Measurements from ENCODE around the gene SP1. TPM values are rescaled to one million over a fixed set of nuclear protein-coding genes. Genes with fewer than 3 reads are reported as not detected.
A peak's percentile ranks its signal among the peaks of the same experiment; 100 is the strongest.

SP1 gene
- total and polyA plus RNA-seq, 2 donors from 2014 or later: 15.1 to 126 TPM

DNA sequence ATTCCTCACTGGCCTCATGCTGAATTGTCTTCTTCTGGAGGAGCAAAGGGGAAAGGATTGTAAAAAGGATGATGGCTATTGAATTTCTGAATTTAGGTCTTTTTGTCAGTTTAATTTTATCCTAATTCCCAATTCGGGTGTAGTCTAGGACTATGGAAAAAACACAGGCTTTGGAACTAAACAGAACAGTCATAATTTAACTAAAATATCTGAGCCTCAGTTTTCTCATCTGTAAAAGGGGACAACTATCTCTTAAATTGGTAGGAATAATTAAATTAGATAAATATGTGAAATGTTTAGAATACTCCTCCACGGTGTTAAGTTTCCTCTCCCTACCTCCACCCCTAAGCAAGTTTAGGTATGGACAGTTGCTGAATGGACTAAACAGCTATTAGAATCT, 3.2 kb upstream of the SP1 start:
- FAIRE-seq: no peak
- H3K27me3 ChIP-seq (ENCODE audit: control insufficient read depth, insufficient read depth, low read length): no peaks in the 10 kb centered on the region
- TF ChIP-seq CTCF (IDR thresholded peaks at IDR 0.05; ENCODE audit: borderline replicate concordance, extremely low read depth, insufficient read depth): no peak
- H3K36me3 ChIP-seq (ENCODE audit: control insufficient read depth in 2 of 3, insufficient read depth in 3 of 3, low read length in 3 of 3): no peaks in the 10 kb centered on the region
- no peak overlapping the region for H3K9ac ChIP-seq (ENCODE audit: low read length in 3 of 3)
- H3K4me3 ChIP-seq (ENCODE audit: low read length in 3 of 3): no peak overlapping the region
- H3K9me3 ChIP-seq (ENCODE audit: control insufficient read depth in 2 of 3, insufficient read depth in 1 of 3, low read length in 3 of 3): no peaks in the 10 kb centered on the region
- H3K4me1 ChIP-seq (ENCODE audit: control insufficient read depth in 2 of 3, insufficient read depth in 2 of 3, low read depth in 1 of 3, low read length in 3 of 3): peaks cover 5 to 19% (median 17%) of the 10 kb centered on the region in 3 donors
- no peak overlapping the region for H3K27ac ChIP-seq (ENCODE audit: low read depth in 2 of 2, low read length in 2 of 2)
- DNase-seq: no peak
- intact Hi-C loops (cut with DNase I): no loop called here

GRCh38 chr12:53378222-53378621, 1.8 kb upstream of the SP1 start:
- no peak for TF ChIP-seq CTCF (IDR thresholded peaks at IDR 0.05; ENCODE audit: borderline replicate concordance, extremely low read depth, insufficient read depth)
- intact Hi-C loops (cut with DNase I): no loop called here
- Histone ChIP-seq H3K9me3 (ENCODE audit: control insufficient read depth in 2 of 3, insufficient read depth in 1 of 3, low read length in 3 of 3) (no peaks in the 10 kb centered on the region), H3K27ac (ENCODE audit: low read depth in 2 of 2, low read length in 2 of 2) (peak overlapping the region; percentile 96 to 98), H3K9ac (ENCODE audit: low read length in 3 of 3) (peak overlapping the region in 2 of 3 donors; percentile 56 to 96), H3K27me3 (ENCODE audit: control insufficient read depth, insufficient read depth, low read length) (no peaks in the 10 kb centered on the region), H3K36me3 (ENCODE audit: control insufficient read depth in 2 of 3, insufficient read depth in 3 of 3, low read length in 3 of 3) (peaks cover 7 to 12% (median 10%) of the 10 kb centered on the region in 3 donors), H3K4me1 (ENCODE audit: control insufficient read depth in 2 of 3, insufficient read depth in 2 of 3, low read depth in 1 of 3, low read length in 3 of 3) (peaks cover 0 to 26% (median 26%) of the 10 kb centered on the region in 3 donors), H3K4me3 (ENCODE audit: low read length in 3 of 3) (no peak overlapping the region)
- DNase-seq (peak in 1 of 5 donors; percentile 47), FAIRE-seq (no peak)

DNA sequence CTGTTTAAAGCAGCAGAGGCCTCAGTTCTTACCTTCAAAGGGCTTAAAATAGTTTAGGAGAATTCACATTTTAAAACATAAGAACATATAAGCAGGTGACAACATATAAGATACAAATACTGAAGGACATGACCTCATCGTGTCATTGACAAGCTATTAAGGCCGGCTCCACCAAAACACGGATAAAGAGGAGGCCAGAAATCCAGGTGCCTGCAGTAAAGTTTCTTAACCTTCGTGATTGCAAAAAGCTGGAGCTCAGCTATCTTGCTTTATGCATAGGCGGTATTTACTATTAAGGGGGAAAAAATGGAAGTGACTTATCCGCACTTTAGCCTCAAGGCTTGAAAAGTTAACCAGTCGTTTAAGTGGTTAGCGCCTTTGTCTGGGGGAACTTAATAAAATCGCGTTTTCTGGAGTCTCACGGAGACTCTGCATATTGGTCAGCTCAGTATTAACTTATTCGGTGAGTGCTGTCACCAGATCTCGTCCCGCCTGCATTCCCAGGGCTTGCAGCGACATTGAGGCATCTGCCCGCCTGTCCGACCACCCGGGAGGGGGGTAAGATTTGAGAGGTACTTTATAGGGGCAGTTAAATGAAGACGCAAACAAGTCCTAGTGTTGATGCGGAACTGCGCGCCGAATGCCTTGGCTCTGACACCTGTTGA, 1.1 kb upstream of the SP1 start:
- Histone ChIP-seq H3K27ac (ENCODE audit: low read depth in 2 of 2, low read length in 2 of 2) (peak overlapping the region; percentile 96 to 98), H3K9me3 (ENCODE audit: control insufficient read depth in 2 of 3, insufficient read depth in 1 of 3, low read length in 3 of 3) (no peaks in the 10 kb centered on the region), H3K4me3 (ENCODE audit: low read length in 3 of 3) (peak overlapping the region; percentile 65 to 83 (median 69)), H3K27me3 (ENCODE audit: control insufficient read depth, insufficient read depth, low read length) (no peaks in the 10 kb centered on the region), H3K36me3 (ENCODE audit: control insufficient read depth in 2 of 3, insufficient read depth in 3 of 3, low read length in 3 of 3) (peaks cover 7 to 14% (median 11%) of the 10 kb centered on the region in 3 donors), H3K9ac (ENCODE audit: low read length in 3 of 3) (peak overlapping the region; percentile 54 to 96 (median 56)), H3K4me1 (ENCODE audit: control insufficient read depth in 2 of 3, insufficient read depth in 2 of 3, low read depth in 1 of 3, low read length in 3 of 3) (peaks cover 0 to 30% (median 30%) of the 10 kb centered on the region in 3 donors)
- TF ChIP-seq CTCF (IDR thresholded peaks at IDR 0.05; ENCODE audit: borderline replicate concordance, extremely low read depth, insufficient read depth): no peak
- intact Hi-C loops (cut with DNase I): no loop called here
- DNase-seq (peak in 4 of 5 donors; percentile 7 to 57 (median 37)), FAIRE-seq (no peak)

Data from kidney (tissue), 14 donors.